GM18858 (cell line): ENCODE measurements around the gene FCAMR.

Experiments
- ATAC-seq: cut with Tn5 transposase; IDR thresholded peaks from one replicate; pipeline ENCODE4 v1.9.1; 2021; ENCODE audit not compliant: unreplicated experiment

Gene FCAMR

GRCh38 chr1:206911064-206911663 lies 59.1 kb downstream of the FCAMR start:
- no peak for ATAC-seq

GRCh38 chr1:206909883-206910318 lies 60.4 kb downstream of the FCAMR start:
- ATAC-seq = no peak

- ATAC-seq = no peak
Measured at GRCh38 chr1:206909161-206909882, 60.9 kb downstream of the FCAMR start.

- no peak for ATAC-seq
Measured at GRCh38 chr1:206908038-206908437, 62.2 kb downstream of the FCAMR start.
